ENCODE measurements around the gene DSCAM. TPM values are rescaled to one million over a fixed set of nuclear protein-coding genes. Genes with fewer than 3 reads are reported as not detected.

DSCAM gene
- polyA plus RNA-seq, 3 donors = not detected

DNA sequence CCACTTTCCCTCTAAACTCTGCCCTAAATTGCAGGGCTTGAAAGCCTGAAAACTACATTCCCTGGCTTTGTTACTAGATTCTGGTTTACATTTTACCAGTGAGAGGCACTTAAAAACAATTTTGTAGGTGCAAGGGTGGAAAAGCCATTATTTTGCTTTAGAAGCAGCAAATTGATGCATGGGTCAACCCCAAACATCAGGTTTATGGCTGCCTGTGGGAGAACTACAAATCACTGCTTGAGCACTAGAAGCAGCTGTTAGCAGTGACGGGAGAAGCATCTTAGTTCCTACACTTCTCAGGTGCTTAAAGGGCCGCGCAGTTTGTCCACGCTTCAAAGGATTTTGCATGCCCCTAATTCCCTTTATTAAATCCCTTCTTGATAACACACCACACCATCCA lies 562.5 kb downstream of the DSCAM start:
- H3K4me3 ChIP-seq (replicated peaks in 1 of 3; ENCODE audit: low read depth in 2 of 3, low read length in 3 of 3) = no peak overlapping the region
- H3K27me3 Mint-ChIP-seq (ENCODE audit: low read depth in 3 of 3) = peaks cover 0 to 4% (median 0%) of the 10 kb centered on the region in 3 donors
- H4K20me1 ChIP-seq (ENCODE audit: insufficient read depth, low read length) = no peaks in the 10 kb centered on the region
- 93% methylated on average over 4 of the region's 4 CpGs for WGBS (ENCODE audit: insufficient coverage)
- no peak overlapping the region for H3K27ac ChIP-seq (ENCODE audit: low read depth in 1 of 2, low read length in 2 of 2)
- DNase-seq = no peak
- intact Hi-C loops (cut with micrococcal nuclease) = no loop called here
- no peak overlapping the region for H2AFZ ChIP-seq (ENCODE audit: insufficient read depth, low read depth, low read length, poor library complexity, severe bottlenecking)
- H3K9me3 Mint-ChIP-seq = peaks cover 7 to 21% (median 10%) of the 10 kb centered on the region in 7 donors
- no peaks in the 10 kb centered on the region for H3K27me3 ChIP-seq (ENCODE audit: control insufficient read depth in 2 of 2, insufficient read depth in 2 of 2, low read length in 2 of 2)
- no peak overlapping the region for H3K9ac ChIP-seq (ENCODE audit: insufficient read depth, low read length, poor library complexity, severe bottlenecking)
- peaks cover 19 to 23% of the 10 kb centered on the region in 2 donors for H3K9me3 ChIP-seq (replicated peaks in 1 of 2; ENCODE audit: control insufficient read depth in 1 of 2, insufficient read depth in 1 of 2, low read length in 2 of 2)
- no peaks in the 10 kb centered on the region for H3K79me2 ChIP-seq (ENCODE audit: insufficient read depth, low read length)
- no peaks in the 10 kb centered on the region for H3K4me1 Mint-ChIP-seq
- TF ChIP-seq, protein P1, sequence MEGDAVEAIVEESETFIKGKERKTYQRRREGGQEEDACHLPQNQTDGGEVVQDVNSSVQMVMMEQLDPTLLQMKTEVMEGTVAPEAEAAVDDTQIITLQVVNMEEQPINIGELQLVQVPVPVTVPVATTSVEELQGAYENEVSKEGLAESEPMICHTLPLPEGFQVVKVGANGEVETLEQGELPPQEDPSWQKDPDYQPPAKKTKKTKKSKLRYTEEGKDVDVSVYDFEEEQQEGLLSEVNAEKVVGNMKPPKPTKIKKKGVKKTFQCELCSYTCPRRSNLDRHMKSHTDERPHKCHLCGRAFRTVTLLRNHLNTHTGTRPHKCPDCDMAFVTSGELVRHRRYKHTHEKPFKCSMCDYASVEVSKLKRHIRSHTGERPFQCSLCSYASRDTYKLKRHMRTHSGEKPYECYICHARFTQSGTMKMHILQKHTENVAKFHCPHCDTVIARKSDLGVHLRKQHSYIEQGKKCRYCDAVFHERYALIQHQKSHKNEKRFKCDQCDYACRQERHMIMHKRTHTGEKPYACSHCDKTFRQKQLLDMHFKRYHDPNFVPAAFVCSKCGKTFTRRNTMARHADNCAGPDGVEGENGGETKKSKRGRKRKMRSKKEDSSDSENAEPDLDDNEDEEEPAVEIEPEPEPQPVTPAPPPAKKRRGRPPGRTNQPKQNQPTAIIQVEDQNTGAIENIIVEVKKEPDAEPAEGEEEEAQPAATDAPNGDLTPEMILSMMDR (IDR thresholded peaks at IDR 0.05) = no peak
- H3K27ac Mint-ChIP-seq = no peak overlapping the region
- H3K4me3 Mint-ChIP-seq = no peak overlapping the region
- H3K36me3 ChIP-seq (replicated peaks in 1 of 2; ENCODE audit: control insufficient read depth in 1 of 2, insufficient read depth in 2 of 2, low read length in 2 of 2) = no peaks in the 10 kb centered on the region
- no peaks in the 10 kb centered on the region for H3K4me1 ChIP-seq (ENCODE audit: control insufficient read depth in 1 of 2, insufficient read depth in 2 of 2, low read length in 2 of 2)
- H3K36me3 Mint-ChIP-seq = no peaks in the 10 kb centered on the region
- no peak overlapping the region for H3K4me2 ChIP-seq (replicated peaks; ENCODE audit: extremely low read depth, low read length, poor library complexity, severe bottlenecking)

DNA sequence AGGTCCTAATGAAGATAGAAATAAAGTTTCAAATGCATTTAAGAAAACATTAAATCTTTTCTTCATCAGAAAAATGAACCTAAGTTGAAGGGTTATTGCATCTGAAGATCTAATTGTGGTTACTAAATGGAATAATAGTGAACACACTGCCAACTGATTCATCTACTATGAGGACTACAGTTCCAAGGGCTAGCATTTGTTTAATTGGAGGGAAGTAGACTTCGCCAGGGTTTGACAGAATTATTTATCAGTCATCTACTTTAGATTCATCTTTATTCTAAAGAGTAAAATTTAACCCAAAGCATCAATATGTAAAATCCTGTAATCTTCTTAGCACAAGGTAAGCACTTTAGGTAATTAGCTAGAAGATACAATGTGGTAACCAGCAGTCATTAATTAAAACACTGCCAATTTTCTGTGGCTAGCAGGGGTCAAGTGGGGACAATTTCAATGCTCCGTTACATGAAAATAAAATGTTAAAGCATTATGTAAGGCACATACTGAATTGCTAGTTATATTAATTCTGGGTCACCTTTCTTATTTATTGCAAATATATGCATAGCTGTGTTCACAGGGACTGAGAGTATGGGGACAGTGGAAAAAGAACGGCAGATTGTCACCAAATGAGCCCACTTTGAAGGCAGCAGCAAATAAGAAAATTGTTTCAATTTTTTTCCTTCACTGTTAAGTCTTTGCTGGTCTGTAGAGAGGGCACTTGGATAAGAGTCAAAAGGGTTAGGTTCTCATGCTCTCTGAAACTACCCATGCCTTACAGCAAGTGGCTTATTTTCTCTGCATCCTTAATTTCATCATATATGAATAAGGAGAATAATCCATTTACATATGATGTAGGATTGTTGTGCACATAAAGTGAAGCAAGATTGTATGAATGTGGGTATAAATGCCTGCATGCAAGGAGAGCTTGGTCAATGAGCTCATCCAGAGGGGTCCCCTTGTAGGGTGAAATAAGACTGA lies 563.8 kb downstream of the DSCAM start:
- no CpG with 5 or more reads among the region's 3 CpGs for WGBS (ENCODE audit: insufficient coverage)
- Histone ChIP-seq H4K20me1 (ENCODE audit: insufficient read depth, low read length) (no peaks in the 10 kb centered on the region), H3K9me3 (replicated peaks in 1 of 2; ENCODE audit: control insufficient read depth in 1 of 2, insufficient read depth in 1 of 2, low read length in 2 of 2) (peaks cover 19 to 23% of the 10 kb centered on the region in 2 donors), H3K4me1 (ENCODE audit: control insufficient read depth in 1 of 2, insufficient read depth in 2 of 2, low read length in 2 of 2) (no peaks in the 10 kb centered on the region), H3K79me2 (ENCODE audit: insufficient read depth, low read length) (no peaks in the 10 kb centered on the region), H3K9ac (ENCODE audit: insufficient read depth, low read length, poor library complexity, severe bottlenecking) (no peak overlapping the region), H2AFZ (ENCODE audit: insufficient read depth, low read depth, low read length, poor library complexity, severe bottlenecking) (no peak overlapping the region), H3K36me3 (replicated peaks in 1 of 2; ENCODE audit: control insufficient read depth in 1 of 2, insufficient read depth in 2 of 2, low read length in 2 of 2) (no peaks in the 10 kb centered on the region), H3K4me2 (replicated peaks; ENCODE audit: extremely low read depth, low read length, poor library complexity, severe bottlenecking) (no peak overlapping the region), H3K27me3 (ENCODE audit: control insufficient read depth in 2 of 2, insufficient read depth in 2 of 2, low read length in 2 of 2) (no peaks in the 10 kb centered on the region), H3K27ac (ENCODE audit: low read depth in 1 of 2, low read length in 2 of 2) (no peak overlapping the region), H3K4me3 (replicated peaks in 1 of 3; ENCODE audit: low read depth in 2 of 3, low read length in 3 of 3) (no peak overlapping the region)
- Mint-ChIP-seq H3K36me3 (no peaks in the 10 kb centered on the region), H3K27ac (no peak overlapping the region), H3K4me1 (no peaks in the 10 kb centered on the region), H3K9me3 (peaks cover 7 to 19% (median 10%) of the 10 kb centered on the region in 7 donors), H3K27me3 (ENCODE audit: low read depth in 3 of 3) (peaks cover 0 to 4% (median 0%) of the 10 kb centered on the region in 3 donors), H3K4me3 (peak overlapping the region in 1 of 2 donors; percentile 17)
- intact Hi-C loops (cut with micrococcal nuclease) = no loop called here
- no peak for DNase-seq
- TF ChIP-seq, protein P1 (IDR thresholded peaks at IDR 0.05) = no peak
